Peyer's patch (tissue), 4 donors: ENCODE measurements around the gene EPB41L5. TPM values are rescaled to one million over a fixed set of nuclear protein-coding genes. Genes with fewer than 3 reads are reported as not detected.
A peak's percentile ranks its signal among the peaks of the same experiment; 100 is the strongest.

Experiments used
- DNase-seq, 3 donors: peaks; one replicate each; pipeline ENCODE4 v3.0.0-alpha.2; 2017 to 2019
- H3K27ac ChIP-seq, 4 donors: fragments of 200-600 bp; sonication (generic); one replicate each; pipeline ENCODE4 v1.5.1; 2016 to 2019
- H3K27me3 ChIP-seq, 2 donors: fragments of 200-600 bp; sonication (generic); one replicate each; pipeline ENCODE4 v1.5.1; 2019
- H3K36me3 ChIP-seq, 3 donors: fragments of 200-600 bp; sonication (generic); one replicate each; pipeline ENCODE4 v1.5.1; 2016 to 2019
- H3K4me1 ChIP-seq, 4 donors: fragments of 200-600 bp; sonication (generic); one replicate each; pipeline ENCODE4 v1.5.1; 2016 to 2019
- H3K4me3 ChIP-seq, 4 donors: fragments of 200-600 bp; sonication (generic); 1 replicate in 3 of 4; 2 replicates in 1 of 4; pipeline ENCODE4 v1.5.1; 2016 to 2019; ENCODE audit warnings: mild to moderate bottlenecking in 1 of 4
- H3K9me3 ChIP-seq, 4 donors: fragments of 200-600 bp; sonication (generic); one replicate each; pipeline ENCODE4 v1.5.1; 2016 to 2019; ENCODE audit warnings: mild to moderate bottlenecking in 1 of 4
- CTCF ChIP-seq, 6 experiments: fragments of 450-650 bp in 4 of 6; fragments of 200-600 bp in 2 of 6; sonication (generic) in 1 of 6; IDR thresholded peaks; one replicate each; pipeline ENCODE4 v1.5.1; 2017 to 2019; ENCODE audit warnings: antibody characterized with exemption in 6 of 6, mild to moderate bottlenecking in 3 of 6, moderate library complexity in 1 of 6
- POLR2A ChIP-seq, 2 donors: fragments of 450-650 bp; IDR thresholded peaks; one replicate each; pipeline ENCODE4 v1.5.1; 2017; ENCODE audit warnings: antibody characterized with exemption in 2 of 2, mild to moderate bottlenecking in 2 of 2, moderate library complexity in 2 of 2
- total RNA-seq, 4 donors: library from RNA; depleted of rRNA; stranded (reverse); fragments of >200 nt; gene quantifications; one replicate each; pipeline ENCODE4 v1.1.0, GENCODE V29; 2016

Gene EPB41L5
- total RNA-seq, 4 donors from 2014 or later, result 21.5 to 52.9 (median 41.4) TPM

GRCh38 chr2:120208381-120209353 is 195.8 kb downstream of the EPB41L5 start:
- TF ChIP-seq POLR2A (IDR thresholded peaks at IDR 0.05) (no peak), CTCF (IDR thresholded peaks at IDR 0.05) (no peak)
- Histone ChIP-seq H3K4me1 (no peaks in the 10 kb centered on the region), H3K36me3 (no peaks in the 10 kb centered on the region), H3K9me3 (no peaks in the 10 kb centered on the region), H3K27ac (no peak overlapping the region), H3K27me3 (no peaks in the 10 kb centered on the region), H3K4me3 (no peak overlapping the region)
- no peak for DNase-seq

- Histone ChIP-seq H3K4me1 (no peaks in the 10 kb centered on the region), H3K36me3 (no peaks in the 10 kb centered on the region), H3K4me3 (no peak overlapping the region), H3K9me3 (no peaks in the 10 kb centered on the region), H3K27ac (no peak overlapping the region), H3K27me3 (no peaks in the 10 kb centered on the region)
- TF ChIP-seq POLR2A (IDR thresholded peaks at IDR 0.05), result no peak
- TF ChIP-seq CTCF (IDR thresholded peaks at IDR 0.05), result no peak
- peak in 1 of 3 donors; percentile 44 for DNase-seq
Measured at GRCh38 chr2:120209427-120210269, 196.8 kb downstream of the EPB41L5 start.

GRCh38 chr2:120210270-120210693 is 197.4 kb downstream of the EPB41L5 start:
- Histone ChIP-seq H3K9me3 (no peaks in the 10 kb centered on the region), H3K27me3 (no peaks in the 10 kb centered on the region), H3K36me3 (no peaks in the 10 kb centered on the region), H3K27ac (no peak overlapping the region), H3K4me1 (no peaks in the 10 kb centered on the region), H3K4me3 (no peak overlapping the region)
- no peak for DNase-seq
- TF ChIP-seq POLR2A (IDR thresholded peaks at IDR 0.05) (no peak), CTCF (IDR thresholded peaks at IDR 0.05) (no peak)

GRCh38 chr2:120218181-120218580 is 205.3 kb downstream of the EPB41L5 start:
- Histone ChIP-seq H3K36me3 (no peaks in the 10 kb centered on the region), H3K4me1 (peaks cover 4 to 18% (median 7%) of the 10 kb centered on the region in 4 donors), H3K27me3 (no peaks in the 10 kb centered on the region), H3K9me3 (no peaks in the 10 kb centered on the region), H3K4me3 (no peak overlapping the region), H3K27ac (no peak overlapping the region)
- TF ChIP-seq CTCF (IDR thresholded peaks at IDR 0.05), result no peak
- no peak for TF ChIP-seq POLR2A (IDR thresholded peaks at IDR 0.05)
- peak; percentile 12 to 42 (median 36) for DNase-seq

GRCh38 chr2:120219291-120219690 is 206.4 kb downstream of the EPB41L5 start:
- H3K4me3 ChIP-seq, result no peak overlapping the region
- TF ChIP-seq CTCF (IDR thresholded peaks at IDR 0.05) (no peak), POLR2A (IDR thresholded peaks at IDR 0.05) (no peak)
- H3K4me1 ChIP-seq, result peaks cover 5 to 25% (median 10%) of the 10 kb centered on the region in 4 donors
- peak in 2 of 3 donors; percentile 14 to 25 for DNase-seq
- H3K27me3 ChIP-seq, result no peaks in the 10 kb centered on the region
- H3K36me3 ChIP-seq, result no peaks in the 10 kb centered on the region
- H3K9me3 ChIP-seq, result no peaks in the 10 kb centered on the region
- H3K27ac ChIP-seq, result no peak overlapping the region
